Measurements from ENCODE around the gene ARL15.
"Not testable (repeated sequence)": the region's sequence is repeated elsewhere in the genome, so short reads cannot be mapped to it uniquely, and the experiment has no call there.

ARL15 gene

DNA sequence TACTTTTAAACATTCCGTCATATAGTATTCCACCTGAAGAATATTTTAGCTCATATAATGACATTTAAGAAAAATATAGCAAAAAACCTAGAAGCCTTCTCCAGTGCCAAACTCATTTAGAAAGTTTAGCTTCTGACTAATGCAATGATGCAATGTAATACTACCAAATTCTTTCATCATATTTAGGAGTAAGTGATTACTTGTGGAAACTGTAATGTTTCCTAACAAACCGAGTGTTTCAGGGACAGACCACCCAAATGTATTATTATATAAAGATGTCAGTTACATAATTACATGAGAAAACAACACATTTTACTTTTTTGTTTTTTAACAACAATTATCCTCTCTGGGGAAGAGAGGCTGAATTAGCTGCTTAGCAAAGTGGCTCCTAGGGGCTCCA is 316.2 kb downstream of the ARL15 start:
- Histone ChIP-seq H3K9ac (ENCODE audit: low read length) (no peak overlapping the region), H3K27me3 (ENCODE audit: control insufficient read depth in 1 of 2, insufficient read depth in 2 of 2, low read length in 2 of 2) (no peaks in the 10 kb centered on the region), H3K36me3 (ENCODE audit: insufficient read depth, low read length) (no peaks in the 10 kb centered on the region), H3K27ac (ENCODE audit: low read depth, low read length) (no peak overlapping the region), H3K4me1 (ENCODE audit: insufficient read depth, low read length) (no peaks in the 10 kb centered on the region), H3K4me3 (ENCODE audit: low read depth in 1 of 2, low read length in 2 of 2) (no peak overlapping the region), H3K9me3 (ENCODE audit: low read length) (no peaks in the 10 kb centered on the region)

DNA sequence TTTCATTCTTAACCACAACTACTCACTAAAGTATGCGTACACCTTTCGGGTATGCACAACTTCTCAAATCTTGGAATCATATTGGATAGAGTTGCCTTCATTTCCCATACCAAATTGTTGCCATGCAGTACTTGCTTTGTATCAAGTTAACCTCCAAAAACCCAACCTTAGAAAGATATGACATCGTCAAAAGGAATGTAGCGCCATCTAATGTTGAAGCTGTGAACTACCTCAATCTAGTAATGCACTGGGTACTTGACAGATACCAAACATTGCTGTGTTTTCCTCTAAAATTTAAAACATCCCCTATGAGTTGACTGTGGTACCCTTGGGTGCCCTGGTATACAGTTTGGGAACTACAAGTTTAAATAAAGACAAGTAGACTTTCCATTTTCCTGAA is 318.4 kb downstream of the ARL15 start:
- no peaks in the 10 kb centered on the region for H3K36me3 ChIP-seq (ENCODE audit: insufficient read depth, low read length)
- no peak overlapping the region for H3K9ac ChIP-seq (ENCODE audit: low read length)
- no peak overlapping the region for H3K27ac ChIP-seq (ENCODE audit: low read depth, low read length)
- H3K4me1 ChIP-seq (ENCODE audit: insufficient read depth, low read length): no peaks in the 10 kb centered on the region
- no peaks in the 10 kb centered on the region for H3K9me3 ChIP-seq (ENCODE audit: low read length)
- no peak overlapping the region for H3K4me3 ChIP-seq (ENCODE audit: low read depth in 1 of 2, low read length in 2 of 2)
- no peaks in the 10 kb centered on the region for H3K27me3 ChIP-seq (ENCODE audit: control insufficient read depth in 1 of 2, insufficient read depth in 2 of 2, low read length in 2 of 2)

DNA sequence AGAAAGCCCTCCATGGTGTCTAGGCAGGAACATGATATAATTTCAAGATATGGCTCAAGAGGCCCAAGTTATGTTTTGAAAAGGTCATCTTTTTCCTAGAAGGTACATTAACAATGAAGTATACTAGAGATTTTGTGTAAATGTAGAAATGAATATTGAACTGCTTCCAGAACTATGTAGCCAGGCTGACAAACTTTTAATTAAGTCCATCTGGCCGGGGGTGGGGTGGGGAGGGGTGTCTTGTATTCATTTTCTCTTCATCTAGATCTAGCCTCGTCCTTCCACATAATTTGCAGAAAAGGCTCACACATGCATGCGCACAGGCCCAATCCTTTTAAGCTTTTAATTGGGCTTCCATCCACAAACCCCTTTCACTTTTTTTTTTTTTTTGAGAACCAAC is 323.3 kb downstream of the ARL15 start:
- no peaks in the 10 kb centered on the region for H3K36me3 ChIP-seq (ENCODE audit: insufficient read depth, low read length)

DNA sequence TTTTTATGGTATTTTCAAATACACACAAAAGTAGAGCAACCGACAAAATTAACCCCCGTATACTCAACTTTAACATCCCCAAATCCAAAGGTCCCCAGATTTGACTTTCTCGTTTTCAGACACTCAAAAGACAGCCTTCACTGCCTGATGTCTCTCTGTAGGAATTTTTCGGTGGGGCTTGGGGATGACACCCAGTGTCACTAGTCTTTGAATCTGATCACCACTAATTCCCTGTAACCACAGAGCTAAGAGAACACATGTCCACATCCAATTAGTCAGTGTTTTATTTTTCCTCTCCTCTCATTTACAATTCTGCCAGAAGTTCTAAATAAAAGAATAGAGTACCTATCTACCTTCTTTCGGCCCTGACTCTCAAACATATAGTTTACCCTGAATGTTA is 324.6 kb downstream of the ARL15 start:
- H3K9me3 ChIP-seq (ENCODE audit: low read length): no peaks in the 10 kb centered on the region
- H3K27me3 ChIP-seq (ENCODE audit: control insufficient read depth in 1 of 2, insufficient read depth in 2 of 2, low read length in 2 of 2): no peaks in the 10 kb centered on the region
- H3K9ac ChIP-seq (ENCODE audit: low read length): no peak overlapping the region
- H3K4me1 ChIP-seq (ENCODE audit: insufficient read depth, low read length): no peaks in the 10 kb centered on the region
- no peak overlapping the region for H3K27ac ChIP-seq (ENCODE audit: low read depth, low read length)
- no peak overlapping the region for H3K4me3 ChIP-seq (ENCODE audit: low read depth in 1 of 2, low read length in 2 of 2)
- H3K36me3 ChIP-seq (ENCODE audit: insufficient read depth, low read length): no peaks in the 10 kb centered on the region

More for the DNA sequence above, 323.3 kb downstream of the ARL15 start:
- H3K4me3 ChIP-seq (ENCODE audit: low read depth in 1 of 2, low read length in 2 of 2): no peak overlapping the region
- no peaks in the 10 kb centered on the region for H3K4me1 ChIP-seq (ENCODE audit: insufficient read depth, low read length)
- H3K27me3 ChIP-seq (ENCODE audit: control insufficient read depth in 1 of 2, insufficient read depth in 2 of 2, low read length in 2 of 2): no peaks in the 10 kb centered on the region
- H3K9me3 ChIP-seq (ENCODE audit: low read length): no peaks in the 10 kb centered on the region
- no peak overlapping the region for H3K27ac ChIP-seq (ENCODE audit: low read depth, low read length)
- no peak overlapping the region for H3K9ac ChIP-seq (ENCODE audit: low read length)

DNA sequence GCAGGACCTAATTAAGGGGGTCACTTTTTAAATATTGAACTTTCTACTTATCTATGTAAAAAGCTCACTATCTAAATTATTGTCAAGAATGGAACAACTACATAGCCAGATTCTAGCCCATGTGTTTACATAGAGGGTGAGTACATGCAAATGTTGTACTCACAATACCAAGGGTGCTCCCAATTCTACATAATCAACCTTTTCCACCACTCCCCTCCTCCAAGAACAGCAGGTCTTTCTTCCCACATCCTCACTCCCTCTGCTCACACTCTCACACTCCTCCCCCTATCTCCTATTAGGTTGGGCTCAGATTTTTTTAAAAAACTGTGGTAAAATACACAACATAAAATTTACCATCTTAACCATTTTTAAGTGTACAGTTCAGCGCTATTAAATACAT is 325.4 kb downstream of the ARL15 start:
- no peaks in the 10 kb centered on the region for H3K27me3 ChIP-seq (ENCODE audit: control insufficient read depth in 1 of 2, insufficient read depth in 2 of 2, low read length in 2 of 2)
- no peak overlapping the region for H3K27ac ChIP-seq (ENCODE audit: low read depth, low read length)
- H3K36me3 ChIP-seq (ENCODE audit: insufficient read depth, low read length): no peaks in the 10 kb centered on the region
- H3K4me1 ChIP-seq (ENCODE audit: insufficient read depth, low read length): no peaks in the 10 kb centered on the region
- H3K9me3 ChIP-seq (ENCODE audit: low read length): no peaks in the 10 kb centered on the region
- no peak overlapping the region for H3K4me3 ChIP-seq (ENCODE audit: low read depth in 1 of 2, low read length in 2 of 2)
- H3K9ac ChIP-seq (ENCODE audit: low read length): no peak overlapping the region

DNA sequence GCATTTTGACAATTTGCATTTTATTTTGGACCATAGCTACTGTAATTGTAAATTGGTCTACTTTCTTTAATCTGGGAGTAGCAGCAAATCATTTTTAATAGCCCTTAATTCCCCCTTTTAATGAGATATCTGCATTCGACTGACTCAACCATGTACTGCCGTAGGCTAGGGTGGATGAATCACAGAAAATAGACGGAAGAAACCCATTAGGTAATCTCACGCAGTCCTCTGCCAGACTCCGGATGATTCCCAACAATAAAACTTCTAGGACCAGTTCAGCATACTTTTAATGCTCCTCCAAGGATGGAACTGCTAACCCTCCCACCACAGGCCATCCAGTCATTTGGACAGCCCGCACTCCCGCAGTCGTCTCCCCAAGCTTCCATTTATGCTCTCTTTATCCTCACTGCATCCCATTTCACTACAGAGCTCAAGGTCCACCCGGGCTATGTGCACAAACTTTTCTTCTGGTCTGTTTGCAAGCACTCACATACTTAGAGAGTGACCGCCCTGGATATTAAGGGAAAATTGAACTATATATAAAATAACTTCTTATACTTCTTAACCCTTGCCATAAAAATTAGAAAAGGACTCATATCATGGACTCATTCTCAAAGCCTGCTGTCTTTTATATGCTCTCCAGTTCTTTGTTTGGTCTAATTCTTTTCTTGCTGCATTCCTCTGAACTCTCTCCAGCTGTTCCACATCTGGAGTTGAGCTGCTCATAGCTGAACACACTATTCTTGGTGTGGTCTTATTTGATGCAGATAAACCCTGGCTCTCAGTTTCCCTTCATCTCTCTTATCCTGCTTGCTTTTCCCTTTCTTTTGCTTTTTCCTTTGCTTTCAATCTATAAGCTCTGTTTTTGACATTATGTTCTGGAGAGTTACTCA is 326.6 kb downstream of the ARL15 start:
- no peaks in the 10 kb centered on the region for H3K4me1 ChIP-seq (ENCODE audit: insufficient read depth, low read length)
- no peaks in the 10 kb centered on the region for H3K27me3 ChIP-seq (ENCODE audit: control insufficient read depth in 1 of 2, insufficient read depth in 2 of 2, low read length in 2 of 2)
- H3K9ac ChIP-seq (ENCODE audit: low read length): no peak overlapping the region
- H3K9me3 ChIP-seq (ENCODE audit: low read length): no peaks in the 10 kb centered on the region
- no peak overlapping the region for H3K4me3 ChIP-seq (ENCODE audit: low read depth in 1 of 2, low read length in 2 of 2)
- H3K36me3 ChIP-seq (ENCODE audit: insufficient read depth, low read length): no peaks in the 10 kb centered on the region
- no peak overlapping the region for H3K27ac ChIP-seq (ENCODE audit: low read depth, low read length)

DNA sequence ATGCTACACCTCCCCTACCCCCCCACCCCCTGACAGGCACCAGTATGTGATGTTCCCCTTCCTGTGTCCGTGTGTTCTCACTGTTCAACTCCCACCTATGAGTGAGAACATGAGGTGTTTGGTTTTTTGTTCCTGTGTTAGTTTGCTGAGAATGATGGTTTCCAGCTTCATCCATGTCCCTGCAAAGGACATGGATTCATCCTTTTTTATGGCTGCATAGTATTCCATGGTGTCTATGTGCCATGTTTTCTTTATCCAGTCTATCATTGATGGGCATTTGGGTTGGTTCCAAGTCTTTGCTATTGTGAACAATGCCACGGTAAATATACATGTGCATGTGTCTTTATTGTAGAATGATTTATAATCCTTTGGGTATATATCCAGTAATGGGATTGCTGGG is 328.1 kb downstream of the ARL15 start:
- H3K27me3 ChIP-seq (ENCODE audit: control insufficient read depth in 1 of 2, insufficient read depth in 2 of 2, low read length in 2 of 2); H3K9ac ChIP-seq (ENCODE audit: low read length); H3K9me3 ChIP-seq (ENCODE audit: low read length); H3K4me3 ChIP-seq (ENCODE audit: low read depth in 1 of 2, low read length in 2 of 2); H3K4me1 ChIP-seq (ENCODE audit: insufficient read depth, low read length); H3K36me3 ChIP-seq (ENCODE audit: insufficient read depth, low read length); H3K27ac ChIP-seq (ENCODE audit: low read depth, low read length): not testable (repeated sequence)

DNA sequence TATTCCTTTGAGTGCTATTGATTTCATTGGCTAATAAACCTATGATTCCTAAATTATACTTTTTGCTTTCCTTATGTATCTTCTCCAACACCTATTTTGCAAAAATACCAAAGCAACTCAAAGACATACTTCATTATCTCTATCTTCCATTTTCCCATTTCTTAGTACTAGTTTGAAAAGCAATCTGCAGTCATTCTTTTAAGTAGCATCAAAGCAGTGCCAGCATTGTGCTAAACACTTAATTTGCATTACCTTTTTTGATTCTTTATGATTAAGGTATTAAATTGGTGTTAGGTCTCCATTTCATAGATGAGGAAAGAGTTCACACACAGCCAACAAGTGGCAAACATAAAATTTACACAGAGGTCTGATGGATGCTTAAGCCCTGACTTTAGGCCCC is 330.3 kb downstream of the ARL15 start:
- Histone ChIP-seq H3K27me3 (ENCODE audit: control insufficient read depth in 1 of 2, insufficient read depth in 2 of 2, low read length in 2 of 2) (no peaks in the 10 kb centered on the region), H3K4me3 (ENCODE audit: low read depth in 1 of 2, low read length in 2 of 2) (no peak overlapping the region), H3K36me3 (ENCODE audit: insufficient read depth, low read length) (no peaks in the 10 kb centered on the region), H3K27ac (ENCODE audit: low read depth, low read length) (no peak overlapping the region), H3K9me3 (ENCODE audit: low read length) (no peaks in the 10 kb centered on the region), H3K4me1 (ENCODE audit: insufficient read depth, low read length) (no peaks in the 10 kb centered on the region), H3K9ac (ENCODE audit: low read length) (no peak overlapping the region)

DNA sequence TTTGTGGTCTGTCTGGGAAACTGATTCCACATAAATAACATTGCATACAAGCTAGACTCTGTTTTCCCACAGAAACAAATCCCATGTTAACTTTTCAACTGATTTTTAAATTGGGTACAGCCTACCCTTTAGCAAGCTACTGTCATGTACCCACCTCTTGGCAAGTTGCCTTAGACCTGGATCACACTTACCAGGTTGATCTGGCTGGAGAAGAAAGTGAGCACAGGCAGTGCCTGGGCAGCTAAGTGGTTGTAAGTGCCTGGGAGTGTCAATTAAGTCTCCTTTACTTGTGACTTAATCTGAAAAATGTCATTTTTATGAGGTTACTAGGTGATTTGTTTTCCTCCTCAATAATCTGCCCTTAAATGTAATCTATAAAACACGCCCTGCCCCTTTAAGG is 336.4 kb downstream of the ARL15 start:
- H3K9me3 ChIP-seq (ENCODE audit: low read length): no peaks in the 10 kb centered on the region
- no peak overlapping the region for H3K9ac ChIP-seq (ENCODE audit: low read length)
- no peaks in the 10 kb centered on the region for H3K27me3 ChIP-seq (ENCODE audit: control insufficient read depth in 1 of 2, insufficient read depth in 2 of 2, low read length in 2 of 2)
- no peak overlapping the region for H3K27ac ChIP-seq (ENCODE audit: low read depth, low read length)
- no peaks in the 10 kb centered on the region for H3K4me1 ChIP-seq (ENCODE audit: insufficient read depth, low read length)
- H3K4me3 ChIP-seq (ENCODE audit: low read depth in 1 of 2, low read length in 2 of 2): no peak overlapping the region
- H3K36me3 ChIP-seq (ENCODE audit: insufficient read depth, low read length): no peaks in the 10 kb centered on the region

DNA sequence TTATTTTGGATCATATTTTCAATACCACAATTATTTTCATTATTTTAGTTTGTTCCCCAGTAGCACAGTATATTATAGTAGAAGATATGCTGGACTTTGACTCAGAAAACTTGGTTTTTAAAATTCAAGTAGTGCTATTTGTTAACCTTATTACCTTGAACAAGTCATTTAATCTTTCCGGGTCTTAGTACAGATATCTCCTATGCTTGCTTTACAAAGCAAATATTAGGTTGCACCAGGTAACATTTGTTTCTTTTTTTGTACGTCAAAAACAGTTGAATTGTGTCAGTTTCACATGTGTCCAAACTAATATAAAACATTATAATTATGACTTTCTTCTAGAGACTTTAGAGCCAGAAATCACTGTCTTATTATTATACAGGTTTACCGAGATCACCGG is 338.1 kb downstream of the ARL15 start:
- Histone ChIP-seq H3K27ac (ENCODE audit: low read depth, low read length) (no peak overlapping the region), H3K4me3 (ENCODE audit: low read depth in 1 of 2, low read length in 2 of 2) (no peak overlapping the region), H3K9me3 (ENCODE audit: low read length) (no peaks in the 10 kb centered on the region), H3K36me3 (ENCODE audit: insufficient read depth, low read length) (no peaks in the 10 kb centered on the region), H3K9ac (ENCODE audit: low read length) (no peak overlapping the region), H3K4me1 (ENCODE audit: insufficient read depth, low read length) (no peaks in the 10 kb centered on the region), H3K27me3 (ENCODE audit: control insufficient read depth in 1 of 2, insufficient read depth in 2 of 2, low read length in 2 of 2) (no peaks in the 10 kb centered on the region)

DNA sequence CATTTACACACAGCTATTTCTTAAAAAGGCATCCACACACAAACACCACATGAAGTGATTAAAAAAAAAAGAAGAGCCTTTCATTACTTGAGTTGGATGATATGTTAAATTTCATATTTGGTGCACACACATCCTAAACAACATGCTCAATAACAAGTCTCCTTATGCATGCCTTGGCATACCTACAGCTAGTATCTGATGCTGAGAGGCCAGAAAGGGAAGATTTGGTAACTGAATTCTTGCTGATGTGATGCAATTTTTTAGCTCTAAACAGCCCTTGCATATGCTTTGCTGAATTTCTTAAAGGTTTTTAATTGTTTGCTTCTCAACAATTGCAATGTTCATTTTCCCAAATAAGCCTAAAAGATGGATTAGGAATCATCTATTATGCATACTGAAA is 338.8 kb downstream of the ARL15 start:
- Histone ChIP-seq H3K4me1 (ENCODE audit: insufficient read depth, low read length) (no peaks in the 10 kb centered on the region), H3K27ac (ENCODE audit: low read depth, low read length) (no peak overlapping the region), H3K9ac (ENCODE audit: low read length) (no peak overlapping the region), H3K36me3 (ENCODE audit: insufficient read depth, low read length) (no peaks in the 10 kb centered on the region), H3K27me3 (ENCODE audit: control insufficient read depth in 1 of 2, insufficient read depth in 2 of 2, low read length in 2 of 2) (no peaks in the 10 kb centered on the region), H3K4me3 (ENCODE audit: low read depth in 1 of 2, low read length in 2 of 2) (no peak overlapping the region), H3K9me3 (ENCODE audit: low read length) (no peaks in the 10 kb centered on the region)

DNA sequence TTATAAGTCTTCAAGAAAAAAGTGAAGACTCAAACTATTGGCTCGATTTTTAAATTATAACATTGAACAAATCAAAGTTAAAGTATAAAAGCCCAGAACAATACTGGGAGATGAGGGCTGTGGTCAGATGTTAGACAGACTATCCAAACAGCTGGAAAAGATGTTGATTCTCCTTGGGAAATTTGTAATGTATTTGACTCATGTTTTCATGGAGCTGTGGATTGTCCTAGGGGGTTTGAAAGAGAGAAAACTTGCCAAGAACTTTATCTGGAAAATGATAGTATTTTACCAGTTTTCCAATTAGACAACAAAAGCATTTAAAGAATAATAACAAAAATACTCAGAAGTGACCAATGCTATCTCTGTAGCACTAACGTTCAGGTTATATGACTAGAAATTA is 339.2 kb downstream of the ARL15 start:
- no peaks in the 10 kb centered on the region for H3K9me3 ChIP-seq (ENCODE audit: low read length)
- no peak overlapping the region for H3K9ac ChIP-seq (ENCODE audit: low read length)
- H3K27ac ChIP-seq (ENCODE audit: low read depth, low read length): no peak overlapping the region
- no peak overlapping the region for H3K4me3 ChIP-seq (ENCODE audit: low read depth in 1 of 2, low read length in 2 of 2)
- H3K27me3 ChIP-seq (ENCODE audit: control insufficient read depth in 1 of 2, insufficient read depth in 2 of 2, low read length in 2 of 2): no peaks in the 10 kb centered on the region
- no peaks in the 10 kb centered on the region for H3K36me3 ChIP-seq (ENCODE audit: insufficient read depth, low read length)
- H3K4me1 ChIP-seq (ENCODE audit: insufficient read depth, low read length): no peaks in the 10 kb centered on the region
